ELF-1 (cell line): Measurements from ENCODE around the gene DAZAP1.
A peak's percentile ranks its signal among the peaks of the same experiment; 100 is the strongest.

ENCODE experiments used
- DNase-seq: peaks from one replicate; pipeline ENCODE4 v3.0.0-alpha.2; 2016; ENCODE audit warnings: low read depth, low spot score

DAZAP1 gene

DNA sequence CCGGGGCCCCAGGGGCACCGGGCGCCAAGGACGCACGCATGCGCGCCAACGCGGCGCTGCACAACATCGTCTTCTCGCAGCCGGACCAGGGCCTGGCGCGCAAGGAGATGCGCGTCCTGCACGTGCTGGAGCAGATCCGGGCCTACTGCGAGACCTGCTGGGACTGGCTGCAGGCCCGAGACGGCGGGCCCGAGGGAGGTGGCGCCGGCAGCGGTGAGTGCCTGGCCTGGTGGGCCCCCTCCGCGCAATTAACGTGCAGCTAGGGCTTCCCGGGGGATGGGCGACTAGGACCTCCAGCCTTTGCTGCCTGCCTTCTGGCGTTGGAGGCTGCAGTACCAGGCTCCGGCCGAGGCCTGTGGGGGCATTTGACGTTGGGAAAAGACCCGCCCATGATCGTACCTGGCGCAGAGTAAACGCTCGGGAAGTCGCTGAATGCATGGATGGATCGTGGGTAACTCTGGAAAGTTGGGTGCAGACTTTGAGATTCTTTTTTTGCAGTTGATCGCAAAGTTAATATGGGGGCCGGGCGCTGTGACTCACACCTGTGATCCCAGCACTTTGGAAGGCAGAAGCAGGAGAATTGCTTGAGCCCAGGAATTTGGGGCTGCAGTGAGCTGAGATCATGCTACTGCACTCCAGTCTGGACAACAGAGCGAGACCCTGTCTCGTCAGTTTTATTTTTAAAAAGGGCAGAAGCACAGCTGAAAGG lies 49.8 kb downstream of the DAZAP1 start:
- peak; percentile 76 for DNase-seq

DNA sequence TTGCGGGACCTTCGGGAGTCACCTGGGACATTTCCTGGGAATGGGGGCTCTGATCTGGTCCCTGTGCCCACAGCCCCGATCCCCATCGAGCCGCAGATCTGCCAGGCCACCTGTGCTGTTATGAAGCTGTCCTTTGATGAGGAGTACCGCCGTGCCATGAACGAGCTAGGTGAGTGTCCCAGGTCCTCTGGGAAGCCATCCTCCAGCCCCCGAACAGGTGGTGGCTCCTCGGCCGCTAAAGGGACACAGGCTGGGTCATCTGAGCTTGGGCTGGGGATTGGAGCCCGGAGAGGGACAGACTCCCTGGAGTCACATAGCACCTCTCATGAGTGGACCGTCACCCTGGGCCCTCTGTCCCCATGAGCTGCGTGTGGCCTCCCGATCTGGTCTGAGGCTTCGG lies 50.5 kb downstream of the DAZAP1 start:
- DNase-seq = no peak

DNA sequence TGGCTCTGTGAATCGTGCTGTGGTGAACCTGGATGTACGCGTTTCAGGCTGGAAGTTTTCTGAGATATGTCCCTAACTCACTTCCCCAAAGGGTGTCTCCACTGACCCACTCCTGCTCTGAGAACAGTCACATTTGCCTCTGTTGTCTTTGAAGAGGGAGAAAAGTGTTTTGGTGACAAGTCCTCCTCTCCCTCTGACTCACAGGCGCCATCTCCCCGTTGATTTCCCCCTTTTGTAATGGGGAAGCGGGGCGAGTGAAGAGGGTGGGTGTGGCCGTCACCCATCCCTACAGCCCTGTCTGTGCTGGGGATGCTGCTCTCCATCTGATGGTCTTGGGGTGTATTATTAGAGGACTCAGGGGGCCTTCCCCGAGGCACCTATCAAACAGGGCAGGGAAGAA lies 52.1 kb downstream of the DAZAP1 start:
- DNase-seq = no peak

DNA sequence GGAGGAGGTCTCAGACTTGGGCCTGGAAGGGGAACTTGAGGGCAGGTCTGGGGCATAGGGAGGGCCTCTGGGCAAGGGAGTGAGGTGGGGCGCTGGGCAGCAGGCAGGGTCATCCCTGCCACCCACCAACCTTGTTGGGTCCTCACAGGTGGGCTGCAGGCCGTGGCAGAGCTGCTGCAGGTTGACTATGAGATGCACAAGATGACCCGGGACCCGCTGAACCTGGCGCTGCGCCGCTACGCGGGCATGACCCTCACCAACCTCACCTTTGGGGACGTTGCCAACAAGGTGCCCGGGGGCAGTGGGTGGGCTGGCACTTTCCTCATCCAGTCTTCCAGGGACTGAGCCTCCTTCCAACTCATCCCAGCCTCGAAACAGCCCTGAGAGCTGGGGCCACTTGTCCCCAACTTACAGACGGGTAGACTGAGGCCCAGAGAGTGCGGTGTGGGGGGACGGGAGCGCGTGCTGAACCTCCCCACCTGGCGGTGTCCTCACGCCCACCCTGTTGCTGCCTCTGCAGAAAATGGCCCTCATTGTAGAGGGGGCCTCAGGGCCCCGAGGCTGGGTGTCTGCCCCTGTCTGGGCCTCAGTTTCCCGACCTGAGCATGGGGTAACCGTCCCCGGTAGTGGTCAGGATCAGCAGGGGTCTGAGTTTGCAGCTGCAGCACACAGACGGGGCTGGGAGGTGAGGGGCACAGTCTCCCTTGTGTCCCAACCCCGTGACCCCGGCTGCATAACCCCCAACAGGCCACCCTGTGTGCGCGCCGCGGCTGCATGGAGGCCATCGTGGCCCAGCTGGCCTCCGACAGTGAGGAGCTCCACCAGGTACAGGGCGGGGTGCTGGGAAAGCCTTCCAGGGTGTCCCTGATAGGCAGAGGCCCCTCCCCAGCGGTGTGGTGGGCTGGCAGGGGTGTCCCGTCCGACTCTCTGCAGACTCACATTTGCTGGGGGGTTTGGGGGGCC lies 52.9 kb downstream of the DAZAP1 start:
- DNase-seq = no peak

DNA sequence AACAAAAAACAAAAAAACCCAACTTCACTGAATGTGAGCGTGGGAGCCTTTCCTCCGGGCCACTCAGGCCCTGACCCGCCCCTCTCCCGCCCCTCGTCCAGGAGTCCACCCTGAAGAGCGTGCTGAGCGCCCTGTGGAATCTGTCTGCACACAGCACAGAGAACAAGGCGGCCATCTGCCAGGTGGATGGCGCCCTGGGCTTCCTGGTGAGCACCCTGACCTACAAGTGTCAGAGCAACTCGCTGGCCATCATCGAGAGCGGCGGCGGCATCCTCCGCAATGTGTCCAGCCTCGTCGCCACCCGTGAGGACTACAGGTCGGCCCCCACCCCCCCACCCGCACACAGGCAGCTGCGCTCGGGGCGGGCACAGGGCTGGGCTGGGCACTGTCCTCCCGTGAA lies 54.5 kb downstream of the DAZAP1 start:
- no peak for DNase-seq

DNA sequence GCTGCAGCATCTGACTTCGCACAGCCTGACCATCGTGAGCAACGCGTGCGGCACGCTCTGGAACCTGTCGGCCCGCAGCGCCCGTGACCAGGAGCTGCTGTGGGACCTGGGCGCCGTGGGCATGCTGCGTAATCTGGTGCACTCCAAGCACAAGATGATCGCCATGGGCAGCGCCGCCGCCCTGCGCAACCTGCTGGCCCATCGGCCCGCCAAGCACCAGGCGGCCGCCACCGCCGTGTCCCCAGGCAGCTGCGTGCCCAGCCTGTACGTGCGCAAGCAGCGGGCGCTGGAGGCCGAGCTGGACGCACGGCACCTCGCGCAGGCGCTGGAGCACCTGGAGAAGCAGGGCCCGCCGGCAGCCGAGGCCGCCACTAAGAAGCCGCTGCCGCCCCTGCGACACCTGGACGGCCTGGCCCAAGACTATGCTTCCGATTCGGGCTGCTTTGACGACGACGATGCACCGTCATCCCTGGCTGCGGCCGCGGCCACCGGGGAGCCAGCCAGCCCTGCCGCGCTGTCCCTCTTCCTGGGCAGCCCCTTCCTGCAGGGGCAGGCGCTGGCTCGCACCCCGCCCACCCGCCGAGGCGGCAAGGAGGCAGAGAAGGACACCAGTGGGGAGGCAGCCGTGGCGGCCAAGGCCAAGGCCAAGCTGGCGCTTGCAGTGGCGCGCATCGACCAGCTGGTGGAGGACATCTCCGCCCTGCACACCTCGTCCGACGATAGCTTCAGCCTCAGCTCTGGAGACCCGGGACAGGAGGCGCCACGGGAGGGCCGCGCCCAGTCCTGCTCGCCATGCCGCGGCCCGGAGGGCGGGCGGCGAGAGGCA lies 58.0 kb downstream of the DAZAP1 start:
- DNase-seq = peak; percentile 70

DNA sequence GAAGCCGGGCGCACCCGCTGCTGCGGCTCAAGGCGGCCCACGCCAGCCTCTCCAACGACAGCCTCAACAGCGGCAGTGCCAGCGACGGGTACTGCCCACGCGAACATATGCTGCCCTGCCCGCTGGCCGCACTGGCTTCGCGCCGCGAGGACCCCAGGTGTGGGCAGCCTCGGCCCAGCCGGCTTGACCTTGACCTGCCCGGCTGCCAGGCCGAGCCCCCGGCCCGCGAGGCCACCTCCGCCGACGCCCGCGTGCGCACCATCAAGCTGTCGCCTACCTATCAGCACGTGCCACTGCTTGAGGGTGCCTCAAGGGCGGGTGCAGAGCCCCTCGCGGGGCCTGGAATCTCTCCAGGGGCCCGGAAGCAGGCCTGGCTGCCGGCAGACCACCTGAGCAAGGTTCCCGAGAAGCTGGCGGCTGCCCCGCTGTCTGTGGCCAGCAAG lies 58.7 kb downstream of the DAZAP1 start:
- no peak for DNase-seq

DNA sequence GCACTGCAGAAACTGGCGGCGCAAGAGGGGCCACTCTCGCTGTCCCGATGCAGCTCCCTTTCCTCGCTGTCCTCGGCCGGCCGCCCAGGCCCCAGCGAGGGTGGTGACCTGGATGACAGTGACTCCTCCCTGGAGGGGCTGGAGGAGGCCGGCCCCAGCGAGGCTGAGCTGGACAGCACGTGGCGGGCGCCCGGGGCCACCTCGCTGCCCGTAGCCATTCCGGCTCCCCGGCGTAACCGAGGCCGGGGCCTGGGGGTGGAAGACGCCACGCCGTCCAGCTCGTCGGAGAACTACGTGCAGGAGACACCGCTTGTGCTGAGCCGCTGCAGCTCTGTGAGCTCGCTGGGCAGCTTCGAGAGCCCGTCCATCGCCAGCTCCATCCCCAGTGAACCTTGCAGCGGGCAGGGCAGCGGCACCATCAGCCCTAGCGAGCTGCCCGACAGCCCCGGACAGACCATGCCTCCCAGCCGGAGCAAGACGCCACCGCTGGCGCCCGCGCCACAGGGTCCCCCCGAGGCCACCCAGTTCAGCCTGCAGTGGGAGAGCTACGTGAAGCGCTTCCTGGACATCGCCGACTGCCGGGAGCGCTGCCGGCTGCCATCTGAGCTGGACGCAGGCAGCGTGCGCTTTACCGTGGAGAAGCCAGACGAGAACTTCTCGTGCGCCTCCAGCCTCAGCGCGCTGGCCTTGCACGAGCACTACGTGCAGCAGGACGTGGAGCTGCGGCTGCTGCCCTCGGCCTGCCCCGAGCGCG lies 59.3 kb downstream of the DAZAP1 start:
- DNase-seq = no peak

DNA sequence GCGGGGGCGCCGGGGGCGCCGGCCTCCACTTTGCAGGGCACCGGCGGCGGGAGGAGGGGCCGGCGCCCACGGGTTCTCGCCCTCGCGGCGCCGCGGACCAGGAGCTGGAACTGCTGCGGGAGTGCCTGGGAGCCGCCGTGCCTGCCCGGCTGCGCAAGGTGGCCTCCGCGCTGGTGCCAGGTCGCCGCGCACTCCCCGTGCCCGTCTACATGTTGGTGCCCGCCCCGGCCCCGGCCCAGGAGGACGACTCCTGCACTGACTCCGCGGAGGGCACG lies 59.8 kb downstream of the DAZAP1 start:
- DNase-seq = no peak

DNA sequence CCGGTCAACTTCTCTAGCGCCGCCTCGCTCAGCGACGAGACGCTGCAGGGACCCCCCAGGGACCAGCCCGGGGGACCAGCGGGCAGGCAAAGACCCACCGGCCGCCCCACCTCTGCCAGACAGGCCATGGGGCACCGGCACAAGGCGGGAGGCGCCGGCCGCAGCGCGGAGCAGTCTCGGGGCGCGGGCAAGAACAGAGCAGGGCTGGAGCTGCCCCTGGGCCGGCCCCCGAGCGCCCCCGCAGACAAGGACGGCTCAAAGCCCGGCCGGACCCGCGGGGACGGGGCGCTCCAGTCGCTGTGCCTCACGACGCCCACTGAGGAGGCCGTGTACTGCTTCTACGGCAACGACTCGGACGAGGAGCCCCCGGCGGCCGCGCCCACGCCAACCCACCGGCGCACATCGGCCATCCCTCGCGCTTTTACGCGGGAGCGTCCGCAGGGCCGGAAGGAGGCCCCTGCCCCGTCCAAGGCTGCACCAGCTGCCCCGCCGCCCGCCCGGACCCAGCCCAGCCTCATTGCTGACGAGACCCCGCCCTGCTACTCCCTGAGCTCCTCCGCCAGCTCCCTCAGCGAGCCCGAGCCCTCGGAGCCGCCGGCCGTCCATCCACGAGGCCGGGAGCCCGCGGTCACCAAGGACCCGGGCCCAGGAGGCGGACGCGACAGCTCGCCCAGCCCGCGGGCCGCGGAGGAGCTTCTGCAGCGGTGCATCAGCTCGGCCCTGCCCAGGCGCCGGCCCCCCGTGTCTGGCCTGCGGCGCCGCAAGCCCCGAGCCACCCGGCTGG lies 60.3 kb downstream of the DAZAP1 start:
- DNase-seq = no peak

DNA sequence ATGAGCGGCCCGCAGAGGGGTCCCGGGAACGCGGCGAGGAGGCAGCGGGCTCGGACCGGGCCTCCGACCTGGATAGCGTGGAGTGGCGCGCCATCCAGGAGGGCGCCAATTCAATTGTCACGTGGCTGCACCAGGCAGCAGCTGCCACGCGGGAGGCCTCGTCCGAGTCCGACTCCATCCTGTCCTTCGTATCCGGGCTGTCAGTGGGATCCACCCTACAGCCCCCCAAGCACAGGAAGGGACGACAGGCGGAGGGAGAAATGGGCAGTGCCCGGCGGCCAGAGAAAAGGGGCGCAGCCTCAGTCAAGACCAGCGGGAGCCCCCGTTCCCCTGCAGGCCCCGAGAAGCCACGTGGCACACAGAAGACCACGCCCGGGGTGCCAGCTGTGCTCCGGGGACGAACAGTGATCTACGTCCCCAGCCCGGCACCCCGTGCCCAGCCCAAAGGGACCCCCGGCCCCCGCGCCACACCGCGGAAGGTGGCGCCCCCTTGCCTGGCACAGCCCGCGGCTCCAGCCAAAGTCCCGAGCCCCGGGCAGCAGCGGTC lies 61.0 kb downstream of the DAZAP1 start:
- DNase-seq = no peak

DNA sequence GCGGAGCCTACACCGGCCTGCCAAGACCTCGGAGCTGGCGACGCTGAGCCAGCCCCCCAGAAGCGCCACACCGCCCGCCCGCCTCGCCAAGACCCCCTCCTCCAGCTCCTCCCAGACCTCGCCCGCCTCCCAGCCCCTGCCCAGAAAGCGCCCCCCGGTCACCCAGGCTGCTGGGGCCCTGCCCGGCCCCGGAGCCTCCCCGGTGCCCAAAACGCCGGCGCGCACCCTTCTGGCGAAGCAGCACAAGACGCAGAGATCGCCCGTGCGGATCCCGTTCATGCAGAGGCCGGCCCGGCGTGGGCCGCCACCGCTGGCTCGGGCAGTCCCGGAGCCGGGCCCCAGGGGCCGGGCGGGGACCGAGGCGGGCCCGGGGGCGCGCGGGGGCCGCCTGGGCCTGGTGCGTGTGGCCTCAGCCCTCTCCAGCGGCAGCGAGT lies 61.5 kb downstream of the DAZAP1 start:
- no peak for DNase-seq

DNA sequence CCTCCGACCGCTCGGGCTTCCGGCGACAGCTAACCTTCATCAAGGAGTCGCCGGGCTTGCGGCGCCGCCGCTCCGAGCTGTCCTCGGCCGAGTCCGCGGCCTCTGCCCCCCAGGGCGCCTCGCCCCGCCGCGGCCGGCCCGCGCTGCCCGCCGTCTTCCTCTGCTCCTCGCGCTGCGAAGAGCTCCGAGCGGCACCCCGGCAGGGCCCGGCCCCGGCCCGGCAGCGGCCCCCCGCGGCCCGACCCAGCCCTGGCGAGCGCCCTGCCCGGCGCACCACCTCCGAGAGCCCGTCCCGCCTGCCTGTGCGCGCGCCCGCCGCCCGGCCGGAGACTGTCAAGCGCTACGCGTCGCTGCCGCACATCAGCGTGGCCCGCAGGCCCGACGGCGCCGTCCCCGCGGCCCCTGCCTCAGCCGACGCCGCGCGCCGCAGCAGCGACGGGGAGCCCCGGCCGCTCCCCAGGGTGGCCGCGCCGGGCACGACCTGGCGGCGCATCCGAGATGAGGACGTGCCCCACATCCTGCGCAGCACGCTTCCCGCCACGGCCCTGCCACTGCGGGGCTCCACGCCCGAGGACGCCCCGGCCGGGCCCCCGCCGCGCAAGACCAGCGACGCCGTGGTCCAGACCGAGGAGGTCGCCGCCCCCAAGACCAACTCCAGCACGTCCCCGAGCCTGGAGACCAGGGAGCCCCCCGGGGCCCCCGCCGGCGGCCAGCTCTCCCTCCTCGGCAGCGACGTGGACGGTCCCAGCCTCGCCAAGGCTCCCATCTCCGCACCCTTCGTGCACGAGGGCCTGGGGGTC lies 62.1 kb downstream of the DAZAP1 start:
- DNase-seq = no peak

DNA sequence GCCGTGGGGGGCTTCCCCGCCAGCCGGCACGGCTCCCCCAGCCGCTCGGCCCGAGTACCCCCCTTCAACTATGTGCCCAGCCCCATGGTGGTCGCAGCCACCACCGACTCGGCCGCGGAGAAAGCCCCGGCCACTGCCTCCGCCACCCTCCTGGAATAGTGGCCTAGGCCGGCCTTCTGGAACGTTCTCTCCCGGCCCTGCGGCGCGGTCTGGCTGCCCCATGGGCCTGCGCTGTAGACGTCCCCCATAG lies 62.6 kb downstream of the DAZAP1 start:
- no peak for DNase-seq

DNA sequence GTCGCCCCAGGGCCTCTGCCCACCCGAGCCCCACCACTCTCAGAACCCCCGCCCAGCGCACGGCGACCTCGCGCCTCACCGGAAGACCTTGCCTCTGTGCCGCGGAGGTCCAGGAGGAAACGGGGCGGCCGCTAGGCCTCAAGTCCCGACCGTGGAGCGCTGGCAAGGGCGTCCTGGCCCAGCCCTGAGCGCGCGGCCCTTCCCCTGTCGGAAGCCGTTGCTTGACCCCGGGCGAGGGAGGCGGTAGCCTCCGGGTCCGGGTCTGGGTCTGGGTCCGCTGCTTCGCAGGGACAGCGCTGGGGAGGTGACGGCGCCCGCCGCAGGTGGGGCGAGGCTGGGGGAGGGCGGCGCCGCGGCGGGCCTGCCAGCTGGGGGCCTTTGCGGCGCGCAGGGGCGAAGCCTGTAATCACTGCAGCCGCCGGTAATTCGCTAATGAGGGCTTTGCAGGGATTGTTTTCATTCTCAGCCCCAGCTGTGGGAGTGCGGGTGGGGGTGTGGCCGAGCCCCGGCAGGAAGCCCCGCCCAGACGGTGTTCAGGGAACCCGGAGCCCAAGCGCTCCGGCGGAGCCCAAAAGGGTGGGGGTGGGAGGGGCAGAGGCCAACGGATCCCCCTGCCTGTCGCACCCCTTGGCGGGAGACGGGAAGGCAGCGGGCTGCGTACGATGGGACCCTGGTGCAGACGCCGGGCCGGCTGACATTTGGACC lies 63.1 kb downstream of the DAZAP1 start:
- peak; percentile 72 for DNase-seq

DNA sequence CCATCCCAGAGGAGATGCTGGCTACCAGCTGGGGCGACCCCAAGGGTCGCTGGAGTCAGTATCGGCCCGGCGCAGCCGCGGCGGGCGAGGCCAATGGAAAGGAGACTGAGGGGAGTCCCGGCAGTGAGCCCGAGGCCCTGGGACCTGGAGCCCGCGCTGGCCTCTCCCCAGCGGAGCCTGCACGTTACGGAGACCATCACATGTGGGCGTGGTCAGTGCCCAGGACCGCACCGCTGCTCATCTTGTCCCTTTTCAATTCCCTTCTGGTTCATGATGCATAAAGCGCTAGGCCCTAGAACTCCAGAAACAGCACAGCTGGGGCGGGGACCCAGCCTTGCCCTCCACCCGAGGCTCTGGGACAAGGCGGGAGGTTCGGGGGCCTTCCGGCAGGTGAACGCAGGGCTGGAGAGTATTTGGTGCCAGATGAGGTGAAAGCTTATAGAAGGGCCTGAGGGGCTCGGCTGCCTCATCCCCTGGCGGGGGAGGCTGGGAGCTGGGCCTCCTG lies 63.7 kb downstream of the DAZAP1 start:
- peak; percentile 71 for DNase-seq

DNA sequence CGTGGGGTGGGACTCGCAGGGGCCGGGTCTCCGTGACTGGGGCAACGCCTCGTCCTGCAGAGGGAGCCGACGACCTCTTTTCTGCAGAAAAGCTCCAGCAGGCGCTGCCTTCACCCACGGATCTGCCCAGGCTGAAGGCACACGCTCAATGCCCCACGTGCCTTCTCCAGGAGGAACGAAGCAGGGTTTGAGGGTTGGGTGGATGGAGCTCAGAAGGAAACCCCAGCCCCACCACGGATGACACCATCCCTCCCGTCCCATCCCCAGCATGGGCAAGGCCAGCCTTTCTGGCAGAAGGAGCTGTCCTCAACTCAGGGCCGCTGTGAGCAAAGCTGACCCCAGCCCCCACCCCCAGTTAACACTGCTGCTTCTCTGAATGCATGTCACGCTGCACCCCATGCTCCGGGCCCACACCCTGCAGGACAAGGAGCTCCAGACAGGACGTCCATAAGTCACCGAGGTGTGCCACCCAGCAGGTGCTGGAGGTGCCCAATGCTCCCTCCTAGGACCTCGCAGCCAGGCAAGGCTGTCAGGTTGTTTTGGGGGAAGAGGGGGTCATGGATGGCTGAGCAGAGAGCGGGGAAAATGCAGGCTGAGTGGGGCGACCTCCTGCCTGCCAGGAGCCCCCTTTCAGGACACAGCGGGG lies 64.3 kb downstream of the DAZAP1 start:
- no peak for DNase-seq
